Left lung (tissue), 10 donors: ENCODE measurements around the gene CDO1. TPM values are rescaled to one million over a fixed set of nuclear protein-coding genes. Genes with fewer than 3 reads are reported as not detected.
"Not testable (repeated sequence)": the region's sequence is repeated elsewhere in the genome, so short reads cannot be mapped to it uniquely, and the experiment has no call there.

Source experiments
- ATAC-seq: fragments of 200-7000 bp; cut with Tn5 transposase; one replicate; pipeline ENCODE4 v1.9.1; 2020; ENCODE audit warnings: moderate library complexity
- DNase-seq, 4 donors: peaks; one replicate each; pipeline ENCODE4 v3.0.0-alpha.2; 2013 to 2020
- H3K27ac ChIP-seq, 2 donors: fragments of 200-600 bp; sonication (generic) in 1 of 2; one replicate each; pipeline versions ENCODE4 v1.5.0 to v1.8.0; 2020 to 2021
- H3K27me3 ChIP-seq, 2 donors: fragments of 200-600 bp; sonication (generic) in 1 of 2; one replicate each; pipeline versions ENCODE4 v1.5.0 to v1.8.0; 2020 to 2021
- H3K36me3 ChIP-seq, 2 donors: fragments of 200-600 bp; sonication (generic) in 1 of 2; one replicate each; pipeline versions ENCODE4 v1.5.0 to v1.8.0; 2020 to 2021
- H3K4me1 ChIP-seq, 2 donors: fragments of 200-600 bp; one replicate each; pipeline ENCODE4 v1.8.0; 2021
- H3K4me3 ChIP-seq, 2 donors: fragments of 200-600 bp; sonication (generic) in 1 of 2; one replicate each; pipeline versions ENCODE4 v1.5.0 to v1.8.0; 2020 to 2021; ENCODE audit warnings: mild to moderate bottlenecking in 1 of 2
- H3K9me3 ChIP-seq, 2 donors: fragments of 200-600 bp; sonication (generic) in 1 of 2; one replicate each; pipeline versions ENCODE4 v1.5.0 to v1.8.0; 2020 to 2021
- CTCF ChIP-seq, 2 donors: fragments of 200-600 bp; sonication (generic) in 1 of 2; IDR thresholded peaks; one replicate each; pipeline versions ENCODE4 v1.5.0 to v1.8.0; 2021; ENCODE audit warnings: antibody characterized with exemption in 2 of 2
- intact Hi-C, 2 donors: fragments of 100-400 bp; cut with DNase I; formaldehyde crosslinking; loops; one replicate each; pipeline versions ENCODE4 v1.11.2 to v1.14.2; 2022
- polyA plus RNA-seq, 6 donors: library from polyadenylated mRNA; unstranded; fragments of 120-200 nt; gene quantifications; one replicate each; pipeline ENCODE4 v1.2.1, GENCODE V29; 2013; ENCODE audit not compliant: insufficient read length in 6 of 6
- total RNA-seq, 2 donors: library from RNA; stranded (reverse); fragmentation: NEBNext Ultra II Directional; extraction: Animal tissue kit (Norgen Biotek cat#: 25700); gene quantifications; one replicate each; pipeline ENCODE4 v1.2.1, GENCODE V29; 2021
- donor health status: DM: no; HTN: yes; CAD: no.
- donor health status: DM: no; HTN: no; CAD: no.

The CDO1 gene
- total and polyA plus RNA-seq, 8 donors: 4.9 to 80.3 (median 59.7) TPM

- Histone ChIP-seq H3K27me3 (peaks cover 29 to 45% of the 10 kb centered on the region in 2 donors), H3K4me1 (peaks cover 0 to 12% of the 10 kb centered on the region in 2 donors), H3K27ac (no peak overlapping the region), H3K9me3 (no peaks in the 10 kb centered on the region), H3K4me3 (no peak overlapping the region), H3K36me3 (no peaks in the 10 kb centered on the region)
- intact Hi-C loops: no loop called here
- ATAC-seq: no peak
- no peak for TF ChIP-seq CTCF (IDR thresholded peaks at IDR 0.05)
- DNase-seq: no peak
Observed at GRCh38 chr5:115811406-115811805, 5.1 kb downstream of the CDO1 start.

GRCh38 chr5:115810761-115811160 lies 5.7 kb downstream of the CDO1 start:
- H3K9me3 ChIP-seq: no peaks in the 10 kb centered on the region
- intact Hi-C loops: no loop called here
- peaks cover 23 to 38% of the 10 kb centered on the region in 2 donors for H3K27me3 ChIP-seq
- no peak for TF ChIP-seq CTCF (IDR thresholded peaks at IDR 0.05)
- peaks cover 0 to 6% of the 10 kb centered on the region in 2 donors for H3K4me1 ChIP-seq
- H3K27ac ChIP-seq: no peak overlapping the region
- no peak for ATAC-seq
- DNase-seq: no peak
- H3K4me3 ChIP-seq: no peak overlapping the region
- no peaks in the 10 kb centered on the region for H3K36me3 ChIP-seq

GRCh38 chr5:115809946-115810345 lies 6.5 kb downstream of the CDO1 start:
- TF ChIP-seq CTCF (IDR thresholded peaks at IDR 0.05): no peak
- Histone ChIP-seq H3K27me3 (peaks cover 15 to 30% of the 10 kb centered on the region in 2 donors), H3K9me3 (no peaks in the 10 kb centered on the region), H3K4me1 (no peaks in the 10 kb centered on the region), H3K4me3 (no peak overlapping the region), H3K36me3 (no peaks in the 10 kb centered on the region), H3K27ac (no peak overlapping the region)
- intact Hi-C loops: no loop called here
- no peak for DNase-seq
- ATAC-seq: no peak

GRCh38 chr5:115808066-115808465 lies 8.4 kb downstream of the CDO1 start:
- H3K4me1 ChIP-seq, ATAC-seq, H3K9me3 ChIP-seq, DNase-seq, H3K4me3 ChIP-seq, intact Hi-C loops, H3K36me3 ChIP-seq, H3K27ac ChIP-seq: not testable (repeated sequence)
- peaks cover 0 to 11% of the 10 kb centered on the region in 2 donors for H3K27me3 ChIP-seq

- Histone ChIP-seq H3K27ac (no peak overlapping the region), H3K27me3 (peaks cover 0 to 7% of the 10 kb centered on the region in 2 donors), H3K9me3 (no peaks in the 10 kb centered on the region), H3K4me3 (no peak overlapping the region), H3K36me3 (no peaks in the 10 kb centered on the region), H3K4me1 (no peaks in the 10 kb centered on the region)
- no peak for TF ChIP-seq CTCF (IDR thresholded peaks at IDR 0.05)
- intact Hi-C loops: no loop called here
- ATAC-seq: no peak
- DNase-seq: no peak
Observed at GRCh38 chr5:115807654-115808052, 8.8 kb downstream of the CDO1 start.

- Histone ChIP-seq H3K4me3 (no peak overlapping the region), H3K27me3 (peaks cover 0 to 2% of the 10 kb centered on the region in 2 donors), H3K4me1 (no peaks in the 10 kb centered on the region), H3K36me3 (no peaks in the 10 kb centered on the region), H3K9me3 (no peaks in the 10 kb centered on the region), H3K27ac (no peak overlapping the region)
- TF ChIP-seq CTCF (IDR thresholded peaks at IDR 0.05): no peak
- DNase-seq (no peak), ATAC-seq (no peak)
- intact Hi-C loops: no loop called here
Observed at GRCh38 chr5:115806986-115807653, 9.3 kb downstream of the CDO1 start.
